A549 treated with AZD2906 at 1 μM for 4 hours (cell line): ENCODE results near the gene POTEI. TPM values are rescaled to one million over a fixed set of nuclear protein-coding genes. Genes with fewer than 3 reads are reported as not detected.

Experiments used
- total RNA-seq: library from RNA; stranded (reverse); fragments of 200-300 nt; extraction: Qiagen RNA extraction; gene quantifications from 5 replicates; pipeline ENCODE4 v1.2.3, GENCODE V29; 2022

Gene POTEI
- total RNA-seq = 0.01 TPM in 1 of 5 replicates, not detected in the others

GRCh38 chr2:130509228-130509627 is at the start of gene POTEI:
Gene POTEI (minus strand): TSS chr2:130509328. CDS start chr2:130509235, 93 bp downstream.

GRCh38 chr2:130520992-130521391 is 11.9 kb upstream of the POTEI start, which contains the start of gene CFC1B:
Gene CFC1B (plus strand): TSS chr2:130521222. CDS start chr2:130521485, 263 bp downstream.

Other genes starting within 250 kb of the POTEI start
- gene IMP4, start 166.4 kb downstream of the POTEI start, total RNA-seq = 140 to 169 TPM (median 159 TPM) in 5 replicates
- 28.5 to 31.5 TPM (median 30.7 TPM) in 5 replicates for gene PTPN18, start 153.3 kb downstream of the POTEI start, total RNA-seq
- gene CFC1B, start 11.9 kb upstream of the POTEI start, total RNA-seq = not detected in 5 replicates
- 0.11 TPM in 1 of 5 replicates, not detected in the others for gene CFC1, start 90.2 kb upstream of the POTEI start, total RNA-seq
- not detected in 5 replicates for gene POTEJ, start 102.1 kb upstream of the POTEI start, total RNA-seq
- not detected in 5 replicates for gene GPR148, start 219.7 kb upstream of the POTEI start, total RNA-seq
- not detected in 5 replicates for gene AMER3, start 246.2 kb upstream of the POTEI start, total RNA-seq